ENCODE results near the gene NFIX. TPM values are rescaled to one million over a fixed set of nuclear protein-coding genes. Genes with fewer than 3 reads are reported as not detected.

Gene NFIX
- total and polyA plus RNA-seq, 12 donors, result 16.8 to 162 (median 138) TPM

GRCh38 chr19:13019332-13019731, 24.1 kb downstream of the NFIX start:
- 77 to 78% methylated on average over 4 of the region's 4 CpGs for WGBS, 2 donors

DNA sequence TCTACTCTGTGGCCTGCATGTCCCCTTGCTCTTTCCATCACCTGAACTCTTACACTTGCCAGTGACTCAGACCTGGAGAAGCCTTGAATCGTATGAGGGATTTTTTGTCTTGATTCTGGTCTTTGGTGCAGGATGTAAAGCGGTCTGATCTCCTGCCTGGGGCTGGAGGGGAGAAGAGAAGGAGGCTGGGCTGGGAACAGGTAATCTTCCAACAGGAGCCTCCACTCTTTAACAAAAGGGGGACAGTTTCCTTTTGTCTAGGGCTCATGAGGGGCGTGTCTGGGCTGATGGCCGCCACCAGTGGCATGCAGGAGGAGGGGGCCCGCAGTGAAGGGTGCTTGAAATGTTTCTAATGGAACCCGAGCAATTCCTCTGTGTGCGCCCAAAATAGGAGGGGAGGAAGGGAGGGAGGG, 24.7 kb downstream of the NFIX start:
- 60 to 74% methylated on average over 7 of the region's 7 CpGs for WGBS, 2 donors
- no peak overlapping the region for H3K4me3 ChIP-seq
- intact Hi-C loops (cut with DNase I), result loop anchor here in 4 of 10 donors (5.0 kb wide), 2 partner anchors 37 to 42 kb away; no protein-coding TSS in a partner anchor
- H3K36me3 ChIP-seq, result no peaks in the 10 kb centered on the region
- DNase-seq (no peak), ATAC-seq (no peak)
- no peak for TF ChIP-seq CTCF (IDR thresholded peaks at IDR 0.05)
- H3K27ac ChIP-seq, result peak overlapping the region; percentile 79 to 96 (median 88)
- H3K9me3 ChIP-seq, result no peaks in the 10 kb centered on the region
- H3K27me3 ChIP-seq, result peaks cover 0 to 17% (median 0%) of the 10 kb centered on the region in 7 donors
- H3K4me1 ChIP-seq, result peaks cover 43 to 99% (median 87%) of the 10 kb centered on the region in 9 donors

More at GRCh38 chr19:13019332-13019731, 24.1 kb downstream of the NFIX start:
- intact Hi-C loops (cut with DNase I), result loop anchor here in 1 of 10 donors (5.0 kb wide), 1 partner anchor 43 kb away; no protein-coding TSS in a partner anchor
- peaks cover 0 to 17% (median 0%) of the 10 kb centered on the region in 7 donors for H3K27me3 ChIP-seq
- ATAC-seq (no peak), DNase-seq (no peak)
- peaks cover 49 to 99% (median 87%) of the 10 kb centered on the region in 9 donors for H3K4me1 ChIP-seq
- H3K4me3 ChIP-seq, result no peak overlapping the region
- H3K9me3 ChIP-seq, result no peaks in the 10 kb centered on the region
- no peak for TF ChIP-seq CTCF (IDR thresholded peaks at IDR 0.05)
- no peaks in the 10 kb centered on the region for H3K36me3 ChIP-seq
- peak overlapping the region; percentile 79 to 96 (median 88) for H3K27ac ChIP-seq

GRCh38 chr19:13022111-13022858, 27.0 kb downstream of the NFIX start:
- peaks cover 0 to 13% (median 0%) of the 10 kb centered on the region in 9 donors for H3K36me3 ChIP-seq
- intact Hi-C loops (cut with DNase I), result loop anchor here in 5 of 10 donors (2.0 to 5.0 kb wide), 3 partner anchors 19 to 40 kb away; no protein-coding TSS in a partner anchor

More at GRCh38 chr19:13022111-13022858, 27.0 kb downstream of the NFIX start:
- peaks cover 0 to 18% (median 0%) of the 10 kb centered on the region in 7 donors for H3K27me3 ChIP-seq
- ATAC-seq (peak; percentile 31 to 67 (median 45)), DNase-seq (peak; percentile 50 to 60)
- no peaks in the 10 kb centered on the region for H3K9me3 ChIP-seq
- TF ChIP-seq CTCF (IDR thresholded peaks at IDR 0.05), result peak in 2 of 9 donors; percentile 22 to 24
- H3K4me1 ChIP-seq, result peaks cover 40 to 99% (median 89%) of the 10 kb centered on the region in 9 donors
- WGBS, 2 donors, result 6 to 13% methylated on average over 22 of the region's 22 CpGs
- peak overlapping the region; percentile 8 to 56 (median 47) for H3K4me3 ChIP-seq
- peak overlapping the region; percentile 84 to 96 (median 90) for H3K27ac ChIP-seq

Measured in heart right ventricle (tissue), 16 donors.